GM20000 (cell line): ENCODE data around the gene C16orf74.

ENCODE experiments used
- DNase-seq: peaks from one replicate; pipeline ENCODE4 v3.0.0; 2012; ENCODE audit warnings: low spot score
- CTCF ChIP-seq: IDR thresholded peaks from 2 replicates; pipeline ENCODE4 v1.5.1; 2012; ENCODE audit warnings: mild to moderate bottlenecking, control low read depth; ENCODE audit errors: extremely low read depth, missing control alignments

C16orf74 gene

GRCh38 chr16:85709766-85710585, 40.9 kb downstream of the C16orf74 start:
- TF ChIP-seq CTCF, result no peak
- DNase-seq, result no peak

GRCh38 chr16:85708338-85708737, 42.6 kb downstream of the C16orf74 start:
- TF ChIP-seq CTCF, result no peak

DNA sequence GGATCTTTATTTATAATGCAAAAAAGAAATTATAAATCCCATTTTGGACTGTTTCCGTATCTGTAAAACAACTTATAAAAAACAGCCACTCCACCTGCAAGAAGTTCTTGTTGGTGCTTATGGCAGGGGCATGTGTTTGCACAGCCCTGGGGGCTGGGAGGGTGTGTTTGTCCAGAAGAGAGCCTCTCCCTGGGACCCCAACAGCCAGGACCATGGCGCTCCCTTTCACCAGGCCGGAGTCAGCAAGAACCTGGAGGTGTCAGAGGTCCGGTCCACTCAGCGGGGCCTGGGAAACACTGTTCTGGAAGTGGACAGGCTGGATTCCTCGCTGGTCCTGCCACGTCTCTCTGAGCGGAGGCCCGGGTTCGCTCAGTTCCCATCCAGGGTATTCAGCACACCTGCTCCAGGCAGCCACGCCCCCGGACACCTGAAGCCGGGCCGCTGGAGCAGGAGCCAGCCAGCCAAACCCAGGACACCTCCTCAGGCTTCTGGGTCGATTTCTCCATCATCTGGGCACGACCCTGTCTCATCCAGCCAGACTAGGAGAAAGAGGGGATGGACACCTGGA, 43.3 kb downstream of the C16orf74 start:
- no peak for DNase-seq
- no peak for TF ChIP-seq CTCF

More at GRCh38 chr16:85708338-85708737, 42.6 kb downstream of the C16orf74 start:
- no peak for DNase-seq

DNA sequence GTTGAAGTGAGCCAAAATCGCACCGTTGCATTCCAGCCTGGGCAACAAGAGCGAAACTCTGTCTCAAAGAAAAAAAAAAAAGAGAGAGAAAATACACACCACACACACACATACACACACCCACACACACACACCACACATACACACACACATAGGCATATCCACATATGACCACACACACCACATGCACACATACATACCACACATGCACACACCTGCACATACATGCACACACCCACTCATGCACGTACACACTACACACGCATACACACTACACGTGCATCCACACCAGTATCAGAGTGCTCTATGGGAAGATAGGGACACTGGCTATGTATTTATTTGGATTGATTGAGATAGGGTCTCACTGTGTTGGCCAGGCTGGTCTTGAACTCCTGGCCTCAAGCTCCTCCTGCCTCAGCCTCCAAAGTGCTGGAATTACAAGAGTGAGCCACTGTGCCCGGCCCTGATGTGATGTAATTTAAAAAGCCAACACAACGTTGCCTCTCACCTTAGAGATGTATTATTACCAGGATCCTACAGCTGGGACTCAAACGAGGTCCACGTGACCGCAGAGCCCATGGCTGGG, 44.4 kb downstream of the C16orf74 start:
- no peak for DNase-seq
- TF ChIP-seq CTCF, result no peak

DNA sequence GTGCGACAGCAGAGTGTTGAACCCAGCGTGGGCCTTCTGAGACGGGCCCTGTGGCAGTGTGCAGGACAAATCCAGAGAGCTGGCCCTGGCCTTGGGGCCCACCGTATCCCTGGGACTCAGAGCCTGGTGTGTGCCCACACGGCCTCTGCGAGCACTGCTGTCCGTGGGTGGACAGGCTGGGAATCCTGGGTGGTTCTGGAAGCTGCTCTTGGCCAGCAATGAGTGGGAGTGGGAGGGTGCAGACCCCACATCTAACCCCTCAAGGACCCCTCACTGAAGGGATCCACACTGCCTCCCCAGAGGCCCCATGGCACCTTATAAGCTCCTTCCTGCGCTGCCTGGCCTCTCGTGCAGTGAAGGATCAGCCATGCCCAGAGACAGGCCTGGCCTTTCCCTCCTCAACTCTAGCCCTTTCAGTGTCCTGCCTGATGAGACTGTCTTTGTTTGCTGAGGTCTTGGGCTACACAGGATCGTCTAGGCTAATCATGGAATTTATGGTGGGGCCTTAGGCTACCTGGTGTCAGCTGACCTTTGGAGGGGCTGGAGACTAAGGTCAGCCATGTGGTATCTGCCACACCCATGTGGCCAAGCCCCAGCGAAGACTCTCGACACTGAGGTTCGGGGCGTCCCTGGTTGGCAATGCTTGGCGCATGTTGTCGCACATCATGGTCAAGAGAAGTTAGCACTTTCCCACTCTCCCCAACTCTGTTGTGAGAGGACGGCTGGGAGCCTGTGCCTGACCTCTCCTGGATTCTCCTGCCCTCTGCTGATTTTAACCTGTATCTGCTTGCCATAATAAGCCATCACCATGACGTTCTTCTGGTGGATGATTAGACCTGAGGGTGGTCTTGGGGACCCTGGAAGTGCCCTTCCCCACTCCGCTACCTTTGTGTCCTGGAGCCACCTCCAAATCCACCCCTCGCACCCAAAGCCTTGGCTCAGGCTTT, 45.7 kb downstream of the C16orf74 start:
- no peak for TF ChIP-seq CTCF
- no peak for DNase-seq

DNA sequence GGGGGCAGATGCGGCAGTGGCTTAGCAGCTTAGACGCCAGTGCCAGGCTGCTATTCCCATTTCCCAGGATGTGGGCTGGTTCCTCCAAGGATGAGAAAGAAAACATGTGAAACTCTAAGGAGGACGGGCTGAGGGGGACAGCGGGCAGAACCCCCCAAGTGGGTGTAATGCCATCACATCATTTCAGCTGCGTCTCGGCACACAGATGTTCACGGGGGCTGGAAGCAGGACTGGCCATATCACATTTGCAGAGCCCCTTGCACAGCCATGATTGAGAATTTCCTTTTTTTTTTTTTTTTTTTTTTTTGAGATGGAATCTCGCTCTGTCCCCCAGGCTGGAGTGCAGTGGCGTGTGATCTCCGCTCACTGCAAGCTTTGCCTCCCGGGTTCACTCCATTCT, 46.9 kb downstream of the C16orf74 start:
- no peak for DNase-seq

More for the DNA sequence above, 46.9 kb downstream of the C16orf74 start:
- no peak for TF ChIP-seq CTCF
